ENCODE measurements around the gene METRNL.

DNA sequence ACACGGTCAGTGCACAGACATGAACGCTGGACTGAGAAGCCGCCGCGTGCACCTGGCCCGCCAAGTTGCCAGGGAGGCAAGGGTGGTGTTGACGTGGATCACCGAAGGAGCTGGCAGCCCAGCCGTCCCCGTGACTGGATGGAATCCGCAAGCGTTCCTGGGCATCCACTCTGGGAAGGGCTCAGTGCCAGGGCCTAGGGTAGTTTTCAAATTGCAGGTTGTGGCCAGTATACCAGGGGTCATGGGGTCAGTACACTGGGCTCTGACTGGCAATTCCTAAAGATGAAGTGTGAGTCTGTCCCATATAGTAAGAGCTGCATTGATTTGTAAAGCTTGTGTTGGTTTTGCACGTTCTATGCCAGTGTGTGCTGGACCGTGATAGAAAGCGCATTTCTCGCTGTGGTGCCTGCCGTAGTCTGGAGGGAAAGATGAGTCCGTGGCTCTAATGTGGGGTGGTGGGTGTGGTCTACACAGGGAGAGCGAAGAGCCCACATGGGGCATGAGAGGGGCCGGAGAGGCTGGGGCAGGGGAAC, 21.1 kb upstream of the METRNL start:
- TF ChIP-seq, protein P1, sequence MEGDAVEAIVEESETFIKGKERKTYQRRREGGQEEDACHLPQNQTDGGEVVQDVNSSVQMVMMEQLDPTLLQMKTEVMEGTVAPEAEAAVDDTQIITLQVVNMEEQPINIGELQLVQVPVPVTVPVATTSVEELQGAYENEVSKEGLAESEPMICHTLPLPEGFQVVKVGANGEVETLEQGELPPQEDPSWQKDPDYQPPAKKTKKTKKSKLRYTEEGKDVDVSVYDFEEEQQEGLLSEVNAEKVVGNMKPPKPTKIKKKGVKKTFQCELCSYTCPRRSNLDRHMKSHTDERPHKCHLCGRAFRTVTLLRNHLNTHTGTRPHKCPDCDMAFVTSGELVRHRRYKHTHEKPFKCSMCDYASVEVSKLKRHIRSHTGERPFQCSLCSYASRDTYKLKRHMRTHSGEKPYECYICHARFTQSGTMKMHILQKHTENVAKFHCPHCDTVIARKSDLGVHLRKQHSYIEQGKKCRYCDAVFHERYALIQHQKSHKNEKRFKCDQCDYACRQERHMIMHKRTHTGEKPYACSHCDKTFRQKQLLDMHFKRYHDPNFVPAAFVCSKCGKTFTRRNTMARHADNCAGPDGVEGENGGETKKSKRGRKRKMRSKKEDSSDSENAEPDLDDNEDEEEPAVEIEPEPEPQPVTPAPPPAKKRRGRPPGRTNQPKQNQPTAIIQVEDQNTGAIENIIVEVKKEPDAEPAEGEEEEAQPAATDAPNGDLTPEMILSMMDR (IDR thresholded peaks at IDR 0.05) = no peak
- no peak for TF ChIP-seq POLR2AphosphoS5 (IDR thresholded peaks at IDR 0.05; ENCODE audit: low read depth, low read length)

All from Panc1 (cell line).